Neural cell (in vitro differentiated cells): ENCODE data around the gene CHL1.

ENCODE experiments used
- CTCF ChIP-seq: fragments of 450-650 bp; IDR thresholded peaks from 2 replicates; pipeline ENCODE4 v1.5.1; 2014; ENCODE audit warnings: antibody characterized with exemption, mild to moderate bottlenecking, moderate library complexity; ENCODE audit not compliant: poor library complexity, severe bottlenecking
- EP300 ChIP-seq: fragments of 450-650 bp; conservative IDR thresholded peaks from 2 replicates; pipeline ENCODE4 v1.6.1; 2014; ENCODE audit warnings: antibody characterized with exemption, mild to moderate bottlenecking, moderate library complexity; ENCODE audit not compliant: poor library complexity, severe bottlenecking
- EZH2 ChIP-seq: fragments of 200-600, 300-800 bp; shearing (Covaris generic), sonication (generic); IDR thresholded peaks from 2 replicates; pipeline ENCODE4 v1.6.1; 2014; ENCODE audit warnings: antibody characterized with exemption, low read length, borderline replicate concordance, mild to moderate bottlenecking; ENCODE audit not compliant: insufficient read depth, poor library complexity, severe bottlenecking
- MXI1 ChIP-seq: fragments of 450-650 bp; conservative IDR thresholded peaks from 2 replicates; pipeline ENCODE4 v1.6.1; 2014; ENCODE audit warnings: antibody characterized with exemption, mild to moderate bottlenecking; ENCODE audit not compliant: poor library complexity, severe bottlenecking
- POLR2AphosphoS5 ChIP-seq: IDR thresholded peaks from 2 replicates; pipeline ENCODE4 v1.6.1; 2012
- RAD21 ChIP-seq: fragments of 450-650 bp; conservative IDR thresholded peaks from 2 replicates; pipeline ENCODE4 v1.6.1; 2014; ENCODE audit warnings: antibody characterized with exemption, mild to moderate bottlenecking, moderate library complexity
- TAF1 ChIP-seq: IDR thresholded peaks from 2 replicates; pipeline ENCODE4 v1.6.1; 2012; ENCODE audit warnings: low read depth

GRCh38 chr3:458653-459310 lies 262.2 kb downstream of the CHL1 start:
- TF ChIP-seq CTCF (no peak), RAD21 (peak; percentile 19), POLR2AphosphoS5 (peak; percentile 71), MXI1 (peak; percentile 82), EZH2 (no peak), EP300 (peak; percentile 87), TAF1 (no peak)
